Hematopoietic multipotent progenitor cell treated with erythropoietin and hydrocortisone succinate and interleukin-3 and kit ligand, for 8 days (in vitro differentiated cells): ENCODE data around the gene HIP1.
A peak's percentile ranks its signal among the peaks of the same experiment; 100 is the strongest.
"Not testable (repeated sequence)": the region's sequence is repeated elsewhere in the genome, so short reads cannot be mapped to it uniquely, and the experiment has no call there.

Experiments used
- DNase-seq: peaks from one replicate; pipeline ENCODE4 v3.0.0-alpha.2; 2015

HIP1 gene

DNA sequence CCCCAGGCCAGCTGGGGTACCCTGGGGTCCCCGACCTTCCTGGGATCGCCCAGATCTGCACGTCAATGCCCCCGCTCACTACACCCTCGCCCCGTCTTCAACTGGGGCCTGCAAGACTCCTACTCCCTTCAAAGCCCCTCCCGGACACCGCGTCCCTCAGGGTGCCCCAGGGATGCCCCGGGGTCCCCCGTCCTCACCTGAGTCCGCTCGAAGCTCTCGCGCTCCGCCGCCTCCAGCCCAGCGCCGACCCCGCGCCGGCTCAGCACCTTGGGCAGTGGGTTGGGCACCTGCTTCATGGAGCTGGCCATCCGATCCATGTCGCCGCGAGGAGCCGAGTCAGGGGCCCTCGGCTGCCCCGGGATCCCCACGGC lies at the start of gene HIP1:
HIP1 (minus strand) TSS at position 338 of the 371 bp plus-strand sequence; CDS start at position 317, 21 bp downstream.
- no peak for DNase-seq

DNA sequence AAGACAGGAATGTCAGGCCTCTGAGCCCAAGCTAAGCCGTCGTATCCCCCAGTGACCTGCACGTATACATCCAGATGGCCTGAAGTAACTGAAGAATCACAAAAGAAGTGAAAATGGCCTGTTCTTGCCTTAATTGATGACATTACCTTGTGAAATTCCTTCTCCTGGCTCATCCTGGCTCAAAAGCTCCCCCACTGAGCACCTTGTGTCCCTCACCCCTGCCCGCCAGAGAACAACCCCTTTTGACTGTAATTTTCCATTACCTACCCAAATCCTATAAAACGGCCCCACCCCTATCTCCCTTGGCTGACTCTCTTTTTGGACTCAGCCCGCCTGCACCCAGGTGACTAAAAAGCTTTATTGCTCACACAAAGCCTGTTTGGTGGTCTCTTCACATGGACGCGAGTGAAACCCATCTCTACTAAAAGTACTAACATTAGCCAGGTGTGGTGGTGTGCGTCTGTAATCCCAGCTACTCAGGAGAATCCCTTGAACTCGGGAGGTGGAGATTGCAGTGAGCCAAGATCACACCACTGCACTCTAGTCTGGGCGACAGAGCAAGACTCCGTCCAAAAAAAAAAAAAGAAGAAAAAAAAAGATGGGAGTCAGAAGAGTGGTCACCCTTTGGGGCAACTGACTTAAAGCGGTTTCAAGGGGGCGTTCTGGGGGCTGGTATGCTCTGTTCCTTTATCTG lies 49.6 kb upstream of the HIP1 start:
- not testable (repeated sequence) for DNase-seq

GRCh38 chr7:75783058-75783457 lies 44.3 kb upstream of the HIP1 start:
- DNase-seq = not testable (repeated sequence)

GRCh38 chr7:75780647-75781273 lies 42.0 kb upstream of the HIP1 start:
- not testable (repeated sequence) for DNase-seq

DNA sequence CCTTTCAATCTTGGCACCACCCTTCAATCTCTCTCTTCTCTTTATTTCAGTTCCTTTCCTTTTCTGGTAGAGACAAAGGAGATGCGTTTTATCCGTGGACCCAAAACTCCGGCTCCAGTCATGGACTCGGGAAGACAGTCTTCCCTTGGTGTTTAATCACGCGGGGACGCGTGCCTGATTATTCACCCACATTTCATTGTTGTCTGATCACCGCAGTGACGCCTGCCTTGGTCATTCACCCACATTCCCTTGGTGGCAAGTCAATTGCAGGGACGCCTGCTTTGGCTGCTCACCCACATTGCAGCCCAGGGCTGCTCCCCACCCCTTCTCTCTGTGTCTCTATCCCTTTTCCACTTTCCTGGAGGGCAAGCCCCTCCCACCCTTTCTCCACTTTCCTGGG lies 40.8 kb upstream of the HIP1 start:
- DNase-seq = not testable (repeated sequence)

DNA sequence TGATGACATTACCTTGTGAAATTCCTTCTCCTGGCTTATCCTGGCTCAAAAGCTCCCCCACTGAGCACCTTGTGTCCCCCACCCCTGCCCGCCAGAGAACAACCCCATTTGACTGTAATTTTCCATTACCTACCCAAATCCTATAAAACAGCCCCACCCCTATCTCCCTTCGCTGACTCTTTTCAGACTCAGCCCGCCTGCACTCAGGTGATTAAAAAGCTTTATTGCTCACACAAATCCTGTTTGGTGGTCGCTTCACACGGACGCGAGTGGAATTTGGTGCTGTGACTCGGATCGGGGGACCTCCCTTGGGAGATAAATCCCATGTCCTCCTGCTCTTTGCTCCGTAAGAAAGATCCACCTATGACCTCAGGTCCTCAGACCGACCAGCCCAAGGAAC lies 40.3 kb upstream of the HIP1 start:
- DNase-seq = not testable (repeated sequence)

DNA sequence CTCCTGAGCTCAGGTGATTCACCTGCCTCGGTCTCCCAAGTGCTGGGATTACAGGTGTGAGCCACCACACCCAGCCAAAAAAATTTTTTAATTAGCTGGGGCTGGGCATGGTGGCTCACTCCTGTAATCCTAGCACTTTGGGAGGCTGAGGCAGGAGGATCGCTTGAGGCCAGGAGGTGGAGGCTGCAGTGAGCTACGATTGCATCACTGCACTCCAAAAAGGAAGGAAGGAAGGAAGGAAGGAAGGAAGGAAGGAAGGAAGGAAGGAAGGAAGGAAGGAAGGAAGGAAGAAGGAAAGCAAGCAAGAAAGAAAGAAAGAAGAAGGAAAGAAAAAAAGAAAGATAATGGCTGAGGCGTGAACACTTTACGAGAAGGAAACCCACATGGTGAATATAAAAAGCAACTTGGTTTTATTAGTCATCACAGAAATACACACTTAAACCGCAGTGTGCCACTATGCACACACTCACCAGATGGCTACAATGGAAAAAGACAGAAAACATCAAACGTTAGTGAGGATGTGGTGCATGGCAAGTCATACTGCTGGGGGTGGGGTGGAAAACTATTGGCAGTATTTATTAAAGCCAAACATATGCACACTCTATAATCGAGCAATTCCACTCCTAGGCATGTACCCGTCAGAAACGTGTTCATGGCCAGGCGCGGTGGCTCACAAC lies 37.7 kb upstream of the HIP1 start:
- DNase-seq = peak; percentile 17

- not testable (repeated sequence) for DNase-seq
These were observed 35.2 kb upstream of the HIP1 start for GRCh38 chr7:75773958-75774357.

GRCh38 chr7:75772081-75773077 lies 33.6 kb upstream of the HIP1 start, which contains the start of gene CCL26:
Gene CCL26 (minus strand): TSS chr7:75772211. CDS start chr7:75772176, 35 bp downstream.
- DNase-seq = peak; percentile 14

DNA sequence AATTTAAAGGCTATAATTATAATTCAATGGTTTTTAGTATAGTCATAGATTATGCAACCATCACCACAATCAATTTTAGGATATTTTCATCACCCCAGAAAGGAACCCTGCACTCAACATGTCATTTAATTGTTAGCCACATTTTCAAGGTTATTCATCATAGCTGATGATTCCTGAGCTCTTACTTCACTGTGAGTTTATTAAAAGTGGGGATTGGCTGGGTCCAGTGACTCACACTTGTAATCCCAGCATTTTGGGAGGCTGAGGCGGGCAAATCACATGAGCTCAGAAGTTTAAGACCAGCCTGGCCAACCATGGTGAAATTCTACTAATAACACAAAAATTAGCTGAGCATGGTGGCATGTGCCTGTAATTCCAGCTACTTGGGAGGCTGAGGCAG lies 32.5 kb upstream of the HIP1 start:
- DNase-seq = no peak

GRCh38 chr7:75762350-75762917 lies 23.7 kb upstream of the HIP1 start:
- DNase-seq = peak; percentile 63

DNA sequence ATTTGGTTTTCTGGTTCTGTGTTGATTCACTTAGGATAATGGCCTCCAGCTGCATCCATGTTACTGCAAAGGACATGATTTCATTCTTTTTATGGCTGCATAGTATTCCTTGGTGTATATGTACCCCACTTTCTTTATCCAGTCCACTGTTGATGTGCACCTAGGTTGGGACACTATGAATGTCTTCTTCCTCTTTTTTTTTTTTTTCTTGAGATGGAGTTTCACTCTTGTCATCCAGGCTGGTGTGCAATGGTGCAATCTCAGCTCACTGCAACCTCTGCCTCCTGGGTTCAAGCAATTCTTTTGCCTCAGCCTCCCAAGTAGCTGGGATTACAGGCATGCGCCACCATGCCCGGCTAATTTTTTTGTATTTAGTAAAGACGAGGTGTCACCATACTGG lies 23.1 kb upstream of the HIP1 start:
- DNase-seq = not testable (repeated sequence)

GRCh38 chr7:75758491-75758890 lies 19.8 kb upstream of the HIP1 start:
- no peak for DNase-seq

- DNase-seq = no peak
These were observed 19.1 kb upstream of the HIP1 start for GRCh38 chr7:75757860-75758259.

GRCh38 chr7:75756991-75757676 lies 18.4 kb upstream of the HIP1 start:
- peak; percentile 46 for DNase-seq

- DNase-seq = no peak
These were observed 17.7 kb upstream of the HIP1 start for GRCh38 chr7:75756206-75756990.

DNA sequence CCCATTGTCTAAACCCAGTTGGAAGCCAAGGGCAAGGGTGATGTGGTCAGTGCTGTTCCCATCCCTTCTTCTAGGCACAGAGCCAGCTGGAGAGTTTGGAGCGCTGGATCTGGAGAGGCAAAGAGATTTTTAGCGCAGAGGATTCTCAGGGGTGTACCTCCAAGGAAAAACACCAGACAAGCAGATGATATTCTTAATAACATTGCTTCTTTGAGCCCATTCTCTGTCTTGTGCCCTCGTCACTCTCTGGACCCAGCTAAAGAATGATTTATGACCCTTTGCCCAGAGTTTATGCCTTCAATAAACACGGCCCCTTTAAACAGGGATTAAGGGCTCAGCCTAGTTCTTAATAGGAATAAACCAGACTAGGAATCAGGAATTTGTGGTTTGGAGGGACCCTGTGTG lies 4.7 kb upstream of the HIP1 start:
- no peak for DNase-seq

GRCh38 chr7:75740846-75741497 lies 2.2 kb upstream of the HIP1 start:
- DNase-seq = no peak

DNA sequence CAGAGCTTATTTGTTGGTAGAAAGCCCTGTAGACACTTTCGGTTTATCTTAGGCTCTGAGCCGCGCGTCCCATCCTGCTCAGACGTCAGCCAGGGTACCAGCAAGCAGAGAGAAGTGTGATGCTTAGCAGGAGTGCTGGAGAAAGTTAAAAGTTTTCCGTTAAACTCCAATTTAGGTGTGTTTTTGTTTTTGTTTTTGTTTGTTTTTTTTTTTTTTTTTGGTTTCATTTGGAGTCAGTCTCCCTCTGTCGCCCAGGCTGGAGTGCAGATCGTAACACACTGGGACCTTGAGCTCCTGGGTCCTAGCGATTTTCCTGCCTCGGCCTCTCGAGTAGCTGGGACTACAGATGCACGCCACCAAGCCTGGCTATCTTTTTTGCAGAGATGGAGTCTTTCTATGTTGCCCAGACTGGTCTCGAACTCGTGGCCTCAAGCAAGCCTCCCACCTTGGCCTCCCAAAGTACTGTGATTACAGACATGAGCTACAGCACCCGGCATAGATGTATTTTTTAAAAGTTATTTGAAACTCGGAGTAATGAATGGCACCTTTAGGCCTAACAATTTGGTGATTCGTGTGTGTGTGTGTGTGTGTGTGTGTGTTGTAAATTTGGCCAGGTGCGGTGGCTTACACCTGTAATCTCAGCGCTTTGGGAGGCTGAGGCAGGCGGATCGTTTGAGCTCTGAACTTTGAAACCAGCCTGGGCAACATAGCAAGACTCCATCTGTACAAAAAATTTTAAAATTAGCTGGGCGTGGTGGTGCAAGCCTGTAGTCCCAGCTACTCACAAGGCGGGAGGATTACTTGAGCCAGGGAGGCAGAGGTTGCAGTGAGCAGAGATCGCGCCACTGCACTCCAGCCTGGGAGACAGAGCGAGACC lies 1.3 kb upstream of the HIP1 start:
- DNase-seq = no peak
